Liver (tissue), 9 donors: Measurements from ENCODE around the gene EHD1. TPM values are rescaled to one million over a fixed set of nuclear protein-coding genes. Genes with fewer than 3 reads are reported as not detected.

Experiments used
- DNase-seq: peaks from one replicate; pipeline ENCODE4 v3.0.0-alpha.2; 2017; ENCODE audit warnings: low spot score
- H3K27ac ChIP-seq, 2 donors: one replicate each; pipeline ENCODE4 v1.7.0; 2013; ENCODE audit warnings: inconsistent platforms in 2 of 2, low read length in 2 of 2, control low read depth in 1 of 2, low read depth in 1 of 2, mild to moderate bottlenecking in 1 of 2
- H3K27me3 ChIP-seq, 4 donors: one replicate each; pipeline versions ENCODE4 v1.6.1 to v1.7.0; 2013; ENCODE audit warnings: low read length in 3 of 4, inconsistent platforms in 1 of 4, mild to moderate bottlenecking in 1 of 4, moderate library complexity in 1 of 4; ENCODE audit not compliant: control insufficient read depth in 4 of 4, insufficient read depth in 4 of 4
- H3K36me3 ChIP-seq, 4 donors: one replicate each; pipeline versions ENCODE4 v1.6.1 to v1.7.0; 2013; ENCODE audit warnings: low read length in 3 of 4, mild to moderate bottlenecking in 3 of 4, low read depth in 1 of 4, moderate library complexity in 1 of 4; ENCODE audit not compliant: control insufficient read depth in 4 of 4, insufficient read depth in 3 of 4
- H3K4me1 ChIP-seq, 4 donors: one replicate each; pipeline versions ENCODE4 v1.6.1 to v1.7.0; 2013; ENCODE audit warnings: low read length in 3 of 4, mild to moderate bottlenecking in 3 of 4, moderate library complexity in 1 of 4; ENCODE audit not compliant: control insufficient read depth in 4 of 4, insufficient read depth in 4 of 4
- H3K4me3 ChIP-seq, 3 donors: one replicate each; pipeline versions ENCODE4 v1.6.1 to v1.7.0; 2013; ENCODE audit warnings: low read length in 3 of 3, control low read depth in 1 of 3, low read depth in 1 of 3, mild to moderate bottlenecking in 1 of 3
- H3K9ac ChIP-seq, 2 donors: one replicate each; pipeline ENCODE4 v1.7.0; 2013; ENCODE audit warnings: low read length in 2 of 2, mild to moderate bottlenecking in 2 of 2, moderate library complexity in 2 of 2, control low read depth in 1 of 2, low read depth in 1 of 2
- H3K9me3 ChIP-seq, 4 donors: one replicate each; pipeline versions ENCODE4 v1.6.1 to v1.7.0; 2013; ENCODE audit warnings: low read length in 3 of 4; ENCODE audit not compliant: control insufficient read depth in 4 of 4
- EGR1 ChIP-seq, 2 donors: IDR thresholded peaks; 2 replicates each; pipeline ENCODE4 v1.6.1; 2016 to 2018; ENCODE audit warnings: antibody characterized with exemption in 2 of 2, low read depth in 2 of 2
- FOXA1 ChIP-seq: IDR thresholded peaks from 2 replicates; pipeline ENCODE4 v1.6.1; 2016; ENCODE audit warnings: antibody characterized with exemption
- GABPA ChIP-seq, 2 donors: IDR thresholded peaks in 1 of 2; conservative IDR thresholded peaks in 1 of 2; 2 replicates each; pipeline ENCODE4 v1.6.1; 2016; ENCODE audit warnings: antibody characterized with exemption in 2 of 2, mild to moderate bottlenecking in 1 of 2, moderate library complexity in 1 of 2
- HNF4A ChIP-seq, 2 donors: conservative IDR thresholded peaks; 2 replicates each; pipeline ENCODE4 v1.6.1; 2016; ENCODE audit warnings: antibody characterized with exemption in 2 of 2, mild to moderate bottlenecking in 2 of 2
- HNF4G ChIP-seq: IDR thresholded peaks from 2 replicates; pipeline ENCODE4 v1.6.1; 2016; ENCODE audit warnings: antibody characterized with exemption
- JUND ChIP-seq, 2 donors: IDR thresholded peaks; 2 replicates each; pipeline ENCODE4 v1.6.1; 2016; ENCODE audit warnings: antibody characterized with exemption in 2 of 2
- MAX ChIP-seq: IDR thresholded peaks from 2 replicates; pipeline ENCODE4 v1.6.1; 2016; ENCODE audit warnings: antibody characterized with exemption
- NR2F2 ChIP-seq: IDR thresholded peaks from 2 replicates; pipeline ENCODE4 v1.6.1; 2016; ENCODE audit warnings: antibody characterized with exemption
- RAD21 ChIP-seq, 2 donors: IDR thresholded peaks; 2 replicates each; pipeline ENCODE4 v1.6.1; 2016; ENCODE audit warnings: antibody characterized with exemption in 2 of 2, mild to moderate bottlenecking in 2 of 2
- RXRA ChIP-seq, 2 donors: IDR thresholded peaks; 2 replicates each; pipeline ENCODE4 v1.6.1; 2017 to 2018; ENCODE audit warnings: antibody characterized with exemption in 2 of 2, mild to moderate bottlenecking in 1 of 2
- SP1 ChIP-seq: IDR thresholded peaks from 2 replicates; pipeline ENCODE4 v1.6.1; 2018; ENCODE audit warnings: antibody characterized with exemption, mild to moderate bottlenecking
- TAF1 ChIP-seq: conservative IDR thresholded peaks from 2 replicates; pipeline ENCODE4 v1.6.1; 2016; ENCODE audit warnings: antibody characterized with exemption, mild to moderate bottlenecking
- YY1 ChIP-seq: IDR thresholded peaks from 2 replicates; pipeline ENCODE4 v1.6.1; 2016; ENCODE audit warnings: antibody characterized with exemption, mild to moderate bottlenecking
- WGBS: extraction: QIAGEN DNeasy Blood & Tissue Kit; methylation state at CpG from one replicate; pipeline ENCODE4 v1.1.7; 2013; 5-methylcytosine and 5-hydroxymethylcytosine counted together
- polyA plus RNA-seq, 2 donors: library from polyadenylated mRNA; stranded (reverse) in 1 of 2; unstranded in 1 of 2; fragments of 200-250 nt in 1 of 2; fragments of >200 nt in 1 of 2; fragmentation: Nextera tagmentation in 1 of 2; extraction: Ambion mirVana in 1 of 2; gene quantifications; one replicate each; pipeline versions ENCODE4 v1.2.1 to v1.2.3, GENCODE V29; 2013 to 2015
- total RNA-seq, 2 donors: library from RNA; depleted of rRNA; stranded (reverse); fragments of >200 nt; gene quantifications; one replicate each; pipeline ENCODE4 v1.2.3, GENCODE V29; 2014
- TF ChIP-seq, protein P1 (sequence below): IDR thresholded peaks from 2 replicates; pipeline ENCODE4 v1.6.1; 2016; ENCODE audit warnings: antibody characterized with exemption, mild to moderate bottlenecking
- TF ChIP-seq, protein P2 (sequence below): fragments of 150-350 bp; IDR thresholded peaks from 2 replicates; pipeline ENCODE4 v1.5.1; 2017; ENCODE audit warnings: improper control_type of control experiment, low read depth, low read length; ENCODE audit not compliant: missing input control
- TF ChIP-seq, protein P3 (sequence below): IDR thresholded peaks from 2 replicates; pipeline ENCODE4 v1.6.1; 2016; ENCODE audit warnings: antibody characterized with exemption
- donor health status: healthy.
- donor health status: healthy.
- donor health status: healthy.
- donor health status: healthy.
- donor health status: healthy.

EHD1 gene
- total and polyA plus RNA-seq, 4 donors: 8.3 to 36.4 (median 19.2) TPM

DNA sequence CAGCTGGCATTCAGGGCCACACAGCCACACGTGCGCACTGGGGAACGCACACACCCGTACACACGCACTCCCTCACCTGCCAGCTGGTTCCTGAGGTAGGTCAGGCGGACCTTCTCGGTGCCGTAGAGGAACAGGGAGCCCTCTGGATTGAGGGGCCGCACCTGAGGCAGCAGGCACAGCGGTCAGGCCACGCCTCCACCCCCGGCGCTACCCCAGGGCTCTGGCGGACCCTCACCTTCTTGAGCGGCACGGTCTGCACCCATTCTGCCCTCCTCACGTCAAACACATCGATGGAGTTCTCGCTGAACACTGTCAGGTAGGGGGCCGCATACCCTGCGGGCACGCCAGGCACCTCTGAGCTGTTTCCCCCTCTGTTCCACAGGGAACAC is 51.0 kb downstream of the EHD1 start (continued):
- TF ChIP-seq, protein P1, sequence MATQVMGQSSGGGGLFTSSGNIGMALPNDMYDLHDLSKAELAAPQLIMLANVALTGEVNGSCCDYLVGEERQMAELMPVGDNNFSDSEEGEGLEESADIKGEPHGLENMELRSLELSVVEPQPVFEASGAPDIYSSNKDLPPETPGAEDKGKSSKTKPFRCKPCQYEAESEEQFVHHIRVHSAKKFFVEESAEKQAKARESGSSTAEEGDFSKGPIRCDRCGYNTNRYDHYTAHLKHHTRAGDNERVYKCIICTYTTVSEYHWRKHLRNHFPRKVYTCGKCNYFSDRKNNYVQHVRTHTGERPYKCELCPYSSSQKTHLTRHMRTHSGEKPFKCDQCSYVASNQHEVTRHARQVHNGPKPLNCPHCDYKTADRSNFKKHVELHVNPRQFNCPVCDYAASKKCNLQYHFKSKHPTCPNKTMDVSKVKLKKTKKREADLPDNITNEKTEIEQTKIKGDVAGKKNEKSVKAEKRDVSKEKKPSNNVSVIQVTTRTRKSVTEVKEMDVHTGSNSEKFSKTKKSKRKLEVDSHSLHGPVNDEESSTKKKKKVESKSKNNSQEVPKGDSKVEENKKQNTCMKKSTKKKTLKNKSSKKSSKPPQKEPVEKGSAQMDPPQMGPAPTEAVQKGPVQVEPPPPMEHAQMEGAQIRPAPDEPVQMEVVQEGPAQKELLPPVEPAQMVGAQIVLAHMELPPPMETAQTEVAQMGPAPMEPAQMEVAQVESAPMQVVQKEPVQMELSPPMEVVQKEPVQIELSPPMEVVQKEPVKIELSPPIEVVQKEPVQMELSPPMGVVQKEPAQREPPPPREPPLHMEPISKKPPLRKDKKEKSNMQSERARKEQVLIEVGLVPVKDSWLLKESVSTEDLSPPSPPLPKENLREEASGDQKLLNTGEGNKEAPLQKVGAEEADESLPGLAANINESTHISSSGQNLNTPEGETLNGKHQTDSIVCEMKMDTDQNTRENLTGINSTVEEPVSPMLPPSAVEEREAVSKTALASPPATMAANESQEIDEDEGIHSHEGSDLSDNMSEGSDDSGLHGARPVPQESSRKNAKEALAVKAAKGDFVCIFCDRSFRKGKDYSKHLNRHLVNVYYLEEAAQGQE: no peak
- no peak for TF ChIP-seq GABPA (IDR thresholded peaks at IDR 0.05 in 1 of 2, conservative IDR thresholded peaks at IDR 0.05 in 1 of 2)
- no peak for TF ChIP-seq RXRA (IDR thresholded peaks at IDR 0.05)
- TF ChIP-seq EGR1 (IDR thresholded peaks at IDR 0.05; ENCODE audit: low read depth in 2 of 2): no peak
- TF ChIP-seq, protein P2, sequence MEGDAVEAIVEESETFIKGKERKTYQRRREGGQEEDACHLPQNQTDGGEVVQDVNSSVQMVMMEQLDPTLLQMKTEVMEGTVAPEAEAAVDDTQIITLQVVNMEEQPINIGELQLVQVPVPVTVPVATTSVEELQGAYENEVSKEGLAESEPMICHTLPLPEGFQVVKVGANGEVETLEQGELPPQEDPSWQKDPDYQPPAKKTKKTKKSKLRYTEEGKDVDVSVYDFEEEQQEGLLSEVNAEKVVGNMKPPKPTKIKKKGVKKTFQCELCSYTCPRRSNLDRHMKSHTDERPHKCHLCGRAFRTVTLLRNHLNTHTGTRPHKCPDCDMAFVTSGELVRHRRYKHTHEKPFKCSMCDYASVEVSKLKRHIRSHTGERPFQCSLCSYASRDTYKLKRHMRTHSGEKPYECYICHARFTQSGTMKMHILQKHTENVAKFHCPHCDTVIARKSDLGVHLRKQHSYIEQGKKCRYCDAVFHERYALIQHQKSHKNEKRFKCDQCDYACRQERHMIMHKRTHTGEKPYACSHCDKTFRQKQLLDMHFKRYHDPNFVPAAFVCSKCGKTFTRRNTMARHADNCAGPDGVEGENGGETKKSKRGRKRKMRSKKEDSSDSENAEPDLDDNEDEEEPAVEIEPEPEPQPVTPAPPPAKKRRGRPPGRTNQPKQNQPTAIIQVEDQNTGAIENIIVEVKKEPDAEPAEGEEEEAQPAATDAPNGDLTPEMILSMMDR: no peak

DNA sequence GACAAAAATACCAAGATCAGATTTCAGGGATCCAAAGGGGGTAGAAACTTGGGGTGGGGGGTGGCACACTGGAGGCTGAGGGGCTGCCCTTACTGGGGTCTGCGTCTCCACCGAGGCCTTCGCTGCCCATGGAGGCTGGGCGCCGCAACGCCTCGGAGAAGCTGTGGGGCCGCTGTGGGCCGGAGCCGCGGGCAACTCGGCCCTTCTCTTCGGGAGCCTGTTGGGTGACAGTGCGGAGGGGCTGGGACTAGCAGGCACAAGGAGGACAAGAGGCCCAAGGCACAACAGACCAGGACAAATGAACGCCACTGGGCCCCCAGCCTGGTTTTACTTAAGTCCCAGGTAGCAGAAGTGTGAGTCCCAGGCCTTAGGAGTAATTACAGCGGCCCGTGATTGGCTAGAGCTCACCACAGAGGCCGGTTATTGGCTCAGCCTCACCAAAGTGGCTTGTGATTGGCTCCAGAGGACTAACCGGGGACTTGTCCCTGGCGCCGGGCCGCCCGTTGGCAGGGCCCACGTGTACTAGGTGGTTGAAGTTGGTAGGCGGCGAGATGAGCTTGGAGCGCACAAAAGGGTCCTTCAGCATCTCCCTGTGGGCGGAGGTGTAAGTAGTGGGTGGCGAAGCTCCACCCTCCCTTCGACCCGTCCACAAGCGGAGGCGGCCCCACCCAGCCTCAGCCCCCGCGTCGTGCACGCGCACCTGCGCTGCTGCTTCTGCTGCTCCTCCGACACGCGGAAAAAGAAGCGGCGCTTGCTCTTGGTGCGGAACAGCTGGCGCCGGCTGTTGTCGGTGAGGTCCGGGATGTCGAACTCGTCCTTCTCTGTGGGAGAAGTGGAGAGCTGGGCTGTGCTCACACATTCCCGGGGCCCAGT is 51.6 kb downstream of the EHD1 start:
- Histone ChIP-seq H3K9ac (no peak overlapping the region), H3K27ac (no peak overlapping the region), H3K36me3 (no peaks in the 10 kb centered on the region), H3K27me3 (no peaks in the 10 kb centered on the region), H3K4me1 (no peaks in the 10 kb centered on the region), H3K9me3 (no peaks in the 10 kb centered on the region), H3K4me3 (no peak overlapping the region)
- no peak for DNase-seq
- 94% methylated on average over 52 of the region's 52 CpGs for WGBS
- TF ChIP-seq FOXA1 (no peak), JUND (IDR thresholded peaks at IDR 0.05) (no peak), YY1 (no peak), EGR1 (IDR thresholded peaks at IDR 0.05; ENCODE audit: low read depth in 2 of 2) (no peak), RAD21 (IDR thresholded peaks at IDR 0.05) (no peak), MAX (no peak), RXRA (IDR thresholded peaks at IDR 0.05) (no peak), SP1 (no peak), GABPA (IDR thresholded peaks at IDR 0.05 in 1 of 2, conservative IDR thresholded peaks at IDR 0.05 in 1 of 2) (no peak), NR2F2 (no peak), HNF4A (conservative IDR thresholded peaks at IDR 0.05) (no peak), HNF4G (no peak), TAF1 (no peak)
- TF ChIP-seq, protein P2: no peak
- TF ChIP-seq, protein P3, sequence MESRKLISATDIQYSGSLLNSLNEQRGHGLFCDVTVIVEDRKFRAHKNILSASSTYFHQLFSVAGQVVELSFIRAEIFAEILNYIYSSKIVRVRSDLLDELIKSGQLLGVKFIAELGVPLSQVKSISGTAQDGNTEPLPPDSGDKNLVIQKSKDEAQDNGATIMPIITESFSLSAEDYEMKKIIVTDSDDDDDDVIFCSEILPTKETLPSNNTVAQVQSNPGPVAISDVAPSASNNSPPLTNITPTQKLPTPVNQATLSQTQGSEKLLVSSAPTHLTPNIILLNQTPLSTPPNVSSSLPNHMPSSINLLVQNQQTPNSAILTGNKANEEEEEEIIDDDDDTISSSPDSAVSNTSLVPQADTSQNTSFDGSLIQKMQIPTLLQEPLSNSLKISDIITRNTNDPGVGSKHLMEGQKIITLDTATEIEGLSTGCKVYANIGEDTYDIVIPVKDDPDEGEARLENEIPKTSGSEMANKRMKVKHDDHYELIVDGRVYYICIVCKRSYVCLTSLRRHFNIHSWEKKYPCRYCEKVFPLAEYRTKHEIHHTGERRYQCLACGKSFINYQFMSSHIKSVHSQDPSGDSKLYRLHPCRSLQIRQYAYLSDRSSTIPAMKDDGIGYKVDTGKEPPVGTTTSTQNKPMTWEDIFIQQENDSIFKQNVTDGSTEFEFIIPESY: no peak
- TF ChIP-seq, protein P1: no peak
